ENCODE measurements around the gene TTN. TPM values are rescaled to one million over a fixed set of nuclear protein-coding genes. Genes with fewer than 3 reads are reported as not detected.

Gene TTN
- polyA plus RNA-seq, 5 donors, result 2.2 to 5.3 (median 2.3) TPM

GRCh38 chr2:178819147-178819875, 12.1 kb upstream of the TTN start:
- no peak for DNase-seq

GRCh38 chr2:178811901-178812300, 4.7 kb upstream of the TTN start:
- no peak for DNase-seq

GRCh38 chr2:178811045-178811444, 3.8 kb upstream of the TTN start:
- no peak for DNase-seq

GRCh38 chr2:178810422-178810821, 3.2 kb upstream of the TTN start:
- no peak for DNase-seq

GRCh38 chr2:178806543-178806942, 680 bp downstream of the TTN start:
- DNase-seq, result no peak

GRCh38 chr2:178805457-178805856, 1.8 kb downstream of the TTN start:
- no peak for DNase-seq

GRCh38 chr2:178804791-178805190, 2.4 kb downstream of the TTN start:
- DNase-seq, result no peak

GRCh38 chr2:178800510-178800909, 6.7 kb downstream of the TTN start:
- DNase-seq, result no peak

GRCh38 chr2:178799305-178799704, 7.9 kb downstream of the TTN start:
- DNase-seq, result no peak

- DNase-seq, result peak; percentile 9 to 24
Observed at GRCh38 chr2:178796079-178796677, 11.0 kb downstream of the TTN start.

- no peak for DNase-seq
Observed at GRCh38 chr2:178787934-178788333, 19.3 kb downstream of the TTN start.

GRCh38 chr2:178787155-178787554, 20.1 kb downstream of the TTN start:
- no peak for DNase-seq

GRCh38 chr2:178783889-178784288, 23.3 kb downstream of the TTN start:
- DNase-seq, result no peak

- DNase-seq, result no peak
Observed at GRCh38 chr2:178782236-178782635, 25.0 kb downstream of the TTN start.

- DNase-seq, result no peak
Observed at GRCh38 chr2:178777577-178777976, 29.6 kb downstream of the TTN start.

- DNase-seq, result no peak
Observed at GRCh38 chr2:178776751-178777150, 30.5 kb downstream of the TTN start.

- no peak for DNase-seq
Observed at GRCh38 chr2:178775975-178776374, 31.2 kb downstream of the TTN start.

- no peak for DNase-seq
Observed at GRCh38 chr2:178770518-178770917, 36.7 kb downstream of the TTN start.

GRCh38 chr2:178767094-178768060, 39.8 kb downstream of the TTN start:
- no peak for DNase-seq

- DNase-seq, result no peak
Observed at GRCh38 chr2:178764097-178764496, 43.1 kb downstream of the TTN start.

GRCh38 chr2:178761759-178762371, 45.4 kb downstream of the TTN start:
- DNase-seq, result peak; percentile 5 to 17

GRCh38 chr2:178756843-178757242, 50.4 kb downstream of the TTN start:
- DNase-seq, result no peak
